GM10248 (cell line): ENCODE measurements around the gene SDCCAG8.

Experiments
- CTCF ChIA-PET: fragments of 300-600 bp; sonication (Branson Sonifier 250); formaldehyde crosslinking; extraction: SDS; loops from one replicate; lab custom pipeline; 2021; ENCODE audit warnings: antibody characterized with exemption; lab: Yijun Ruan, JAX
- POLR2A ChIA-PET: fragments of 350-650 bp; sonication (Branson Sonifier 250); formaldehyde crosslinking; extraction: SDS; loops from one replicate; lab custom pipeline; 2020; ENCODE audit warnings: antibody characterized with exemption; lab: Yijun Ruan, JAX
- DNase-seq: peaks from one replicate; pipeline ENCODE4 v3.0.0; 2012; ENCODE audit errors: extremely low spot score
- CTCF ChIP-seq: IDR thresholded peaks from 2 replicates; pipeline ENCODE4 v1.5.1; 2012; ENCODE audit warnings: mild to moderate bottlenecking, low read depth; ENCODE audit errors: extremely low read depth, missing control alignments, control extremely low read depth

The SDCCAG8 gene

GRCh38 chr1:243218059-243218458 is 37.8 kb upstream of the SDCCAG8 start:
- DNase-seq: no peak
- no peak for TF ChIP-seq CTCF
- ChIA-PET POLR2A (no interaction called here), CTCF (interaction anchor here (2.4 kb wide), 1 partner anchor 15 kb away, joined by 7 read pairs; no protein-coding TSS in a partner anchor)

- ChIA-PET POLR2A (no interaction called here), CTCF (interaction anchor here (1.6 kb wide), 1 partner anchor 17 kb away, joined by 3 read pairs; no protein-coding TSS in a partner anchor)
- no peak for TF ChIP-seq CTCF
- no peak for DNase-seq
Observed at GRCh38 chr1:243227622-243228021, 28.2 kb upstream of the SDCCAG8 start.

- no peak for DNase-seq
- ChIA-PET POLR2A (no interaction called here), CTCF (interaction anchor here (1.5 kb wide), 1 partner anchor 8 kb away, joined by 3 read pairs; no protein-coding TSS in a partner anchor)
- no peak for TF ChIP-seq CTCF
Observed at GRCh38 chr1:243229526-243229925, 26.3 kb upstream of the SDCCAG8 start.

GRCh38 chr1:243230914-243231313 is 24.9 kb upstream of the SDCCAG8 start:
- ChIA-PET POLR2A (no interaction called here), CTCF (interaction anchor here (1.3 kb wide), 2 partner anchors 11 to 24 kb away, joined by 3 to 4 read pairs; partner anchors contain the start of genes CEP170 and SDCCAG8)
- TF ChIP-seq CTCF: no peak
- DNase-seq: no peak

- DNase-seq: no peak
- ChIA-PET CTCF (interaction anchor here (0.9 to 4.4 kb wide), 6 partner anchors 9 to 20 kb away, joined by 3 to 11 read pairs (median 3); no protein-coding TSS in a partner anchor), POLR2A (no interaction called here)
- TF ChIP-seq CTCF: no peak
Observed at GRCh38 chr1:243233908-243234307, 21.9 kb upstream of the SDCCAG8 start.

GRCh38 chr1:243234978-243235647 is 20.7 kb upstream of the SDCCAG8 start:
- POLR2A ChIA-PET: no interaction called here
- no peak for TF ChIP-seq CTCF
- CTCF ChIA-PET: interaction anchor here (1.4 to 4.4 kb wide), 6 partner anchors 9 to 18 kb away, joined by 3 to 11 read pairs (median 3); no protein-coding TSS in a partner anchor
- DNase-seq: no peak
